GM10266 (cell line): ENCODE measurements around the gene STARD5.

Source experiments
- DNase-seq: peaks from one replicate; pipeline ENCODE4 v3.0.0; 2012; ENCODE audit errors: extremely low spot score
- TF ChIP-seq, protein P1 (sequence below): IDR thresholded peaks from 2 replicates; pipeline ENCODE4 v1.5.1; 2012; ENCODE audit warnings: mild to moderate bottlenecking, low read depth; ENCODE audit not compliant: control insufficient read depth, insufficient read depth; ENCODE audit errors: missing control alignments

STARD5 gene

DNA sequence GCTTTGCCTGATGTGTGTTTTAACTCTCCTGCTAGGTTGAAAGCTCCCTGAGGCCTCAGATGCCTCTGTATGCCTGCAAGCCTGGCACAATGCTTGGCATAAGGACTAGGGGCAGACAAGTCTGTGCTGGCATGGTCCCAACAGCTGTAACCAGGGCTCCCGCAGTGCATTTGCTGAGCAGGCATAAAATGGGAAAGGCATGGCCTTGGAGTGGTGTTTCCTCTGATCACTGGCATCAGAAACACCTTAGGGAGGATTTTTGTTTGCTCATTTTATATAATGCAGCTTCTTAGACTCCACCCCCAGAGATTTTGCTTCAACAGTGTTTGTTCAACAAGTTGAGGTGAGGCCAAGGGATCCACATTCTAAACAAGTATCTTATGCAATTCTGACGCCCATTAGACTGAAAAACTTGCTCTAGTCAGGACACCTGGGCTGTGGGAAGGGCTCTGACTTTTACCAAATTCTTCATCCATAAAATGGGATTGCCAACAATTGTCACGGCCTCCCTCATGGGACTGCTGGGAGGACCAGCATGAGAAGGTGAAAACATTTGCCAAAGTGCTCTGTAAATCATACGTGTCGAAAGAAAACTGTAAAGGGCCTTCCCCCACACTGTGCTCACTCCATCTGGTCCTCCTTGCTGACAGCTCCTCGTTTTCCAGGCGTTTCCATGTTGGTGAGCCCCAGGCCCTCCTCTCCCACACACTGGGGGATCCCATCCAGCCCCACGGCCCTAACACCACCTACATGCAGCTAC is 43.1 kb downstream of the STARD5 start:
- DNase-seq = no peak
- TF ChIP-seq, protein P1, sequence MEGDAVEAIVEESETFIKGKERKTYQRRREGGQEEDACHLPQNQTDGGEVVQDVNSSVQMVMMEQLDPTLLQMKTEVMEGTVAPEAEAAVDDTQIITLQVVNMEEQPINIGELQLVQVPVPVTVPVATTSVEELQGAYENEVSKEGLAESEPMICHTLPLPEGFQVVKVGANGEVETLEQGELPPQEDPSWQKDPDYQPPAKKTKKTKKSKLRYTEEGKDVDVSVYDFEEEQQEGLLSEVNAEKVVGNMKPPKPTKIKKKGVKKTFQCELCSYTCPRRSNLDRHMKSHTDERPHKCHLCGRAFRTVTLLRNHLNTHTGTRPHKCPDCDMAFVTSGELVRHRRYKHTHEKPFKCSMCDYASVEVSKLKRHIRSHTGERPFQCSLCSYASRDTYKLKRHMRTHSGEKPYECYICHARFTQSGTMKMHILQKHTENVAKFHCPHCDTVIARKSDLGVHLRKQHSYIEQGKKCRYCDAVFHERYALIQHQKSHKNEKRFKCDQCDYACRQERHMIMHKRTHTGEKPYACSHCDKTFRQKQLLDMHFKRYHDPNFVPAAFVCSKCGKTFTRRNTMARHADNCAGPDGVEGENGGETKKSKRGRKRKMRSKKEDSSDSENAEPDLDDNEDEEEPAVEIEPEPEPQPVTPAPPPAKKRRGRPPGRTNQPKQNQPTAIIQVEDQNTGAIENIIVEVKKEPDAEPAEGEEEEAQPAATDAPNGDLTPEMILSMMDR = no peak

GRCh38 chr15:81279621-81280485 is 44.1 kb downstream of the STARD5 start:
- no peak for DNase-seq
- TF ChIP-seq, protein P1 = no peak

GRCh38 chr15:81278306-81279029 is 45.5 kb downstream of the STARD5 start:
- no peak for DNase-seq
- TF ChIP-seq, protein P1 = no peak

DNA sequence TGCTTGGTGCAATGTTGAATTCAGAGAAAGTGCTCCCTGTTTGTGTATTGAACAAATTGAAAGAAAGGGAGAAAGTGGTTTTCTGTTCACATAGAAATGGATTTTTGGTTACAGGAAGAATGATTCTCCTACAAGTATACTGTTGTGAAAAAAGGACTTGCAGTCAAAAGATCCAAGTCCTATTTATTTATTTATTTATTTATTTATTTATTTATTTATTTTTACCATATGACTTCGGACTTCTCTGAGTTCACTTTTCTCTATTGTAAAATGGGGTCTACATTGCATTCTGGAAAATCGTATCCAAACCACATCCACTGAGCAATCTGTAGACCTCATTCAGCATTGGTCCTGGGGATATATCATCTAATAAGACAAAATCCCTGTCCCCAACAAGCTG is 46.1 kb downstream of the STARD5 start:
- TF ChIP-seq, protein P1 = no peak
- DNase-seq = no peak

DNA sequence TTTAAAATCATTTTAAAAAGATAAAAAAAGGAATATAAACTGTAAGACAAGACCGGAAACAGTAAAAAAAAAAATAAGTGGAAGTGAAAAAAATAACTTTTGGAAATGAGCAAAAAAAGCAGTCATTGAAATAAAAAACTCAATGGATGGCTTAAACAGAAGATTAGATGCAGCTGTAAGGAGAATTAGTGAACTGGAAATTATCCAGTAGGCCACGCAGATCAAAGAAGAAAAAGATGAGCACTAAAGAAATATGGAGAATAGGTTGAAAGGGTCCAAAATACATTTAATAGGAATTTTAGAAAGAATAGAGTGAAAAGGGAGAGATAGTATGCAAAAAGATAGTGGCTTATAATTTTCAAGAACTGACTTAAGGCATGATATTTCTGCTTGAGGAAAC is 47.0 kb downstream of the STARD5 start:
- TF ChIP-seq, protein P1 = no peak
- DNase-seq = no peak

DNA sequence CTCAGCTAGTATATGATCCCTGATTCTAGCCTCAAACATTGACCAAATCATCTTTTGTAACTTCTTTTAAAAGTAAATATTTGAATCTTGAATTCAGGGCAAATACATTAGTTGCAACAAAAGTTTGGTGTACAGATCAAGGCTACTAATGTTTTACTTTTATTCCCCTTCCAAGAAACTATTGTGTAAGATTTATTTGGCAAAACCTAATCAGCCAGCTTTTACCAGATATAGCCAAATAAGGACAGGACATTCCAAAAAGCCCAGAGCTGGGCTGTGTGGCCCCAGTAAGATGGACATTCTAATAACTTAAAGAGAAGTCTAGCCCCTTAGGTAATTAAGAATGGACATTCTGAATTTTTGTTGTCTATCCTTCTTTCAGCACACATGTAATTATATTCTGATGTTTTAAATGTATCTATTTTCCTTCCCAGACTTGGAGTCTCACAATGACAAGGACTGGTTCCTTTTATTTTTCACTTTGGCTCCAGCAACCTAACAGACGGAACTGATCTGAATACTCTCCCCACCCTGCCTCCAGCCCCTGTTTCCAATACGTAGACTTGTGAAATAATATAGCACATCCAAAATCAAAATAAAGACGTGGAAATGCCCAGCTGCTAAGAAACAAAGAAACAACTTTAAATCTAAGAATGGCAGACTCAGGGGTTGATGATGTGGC is 48.1 kb downstream of the STARD5 start:
- no peak for DNase-seq
- TF ChIP-seq, protein P1 = no peak
